ENCODE data around the gene ANGPTL4. TPM values are rescaled to one million over a fixed set of nuclear protein-coding genes. Genes with fewer than 3 reads are reported as not detected.
A peak's percentile ranks its signal among the peaks of the same experiment; 100 is the strongest.

The ANGPTL4 gene
- total and polyA plus RNA-seq, 2 of the 13 experiments (the other 11 are each of a cell fraction or from before 2014, with no cell fraction given) = 0.80 to 21.7 TPM

GRCh38 chr19:8387688-8388611 lies 24.0 kb downstream of the ANGPTL4 start (continued):
- TF ChIP-seq LCORL (IDR thresholded peaks at IDR 0.05) (no peak), LCORL (CRISPR knock-in tag; IDR thresholded peaks at IDR 0.05) (peak; percentile 74), ATF3 (CRISPR knock-in tag; IDR thresholded peaks at IDR 0.05) (peak; percentile 92), MNT (IDR thresholded peaks at IDR 0.05) (no peak; the same call in 1 of the 2 replicates), ADNP (CRISPR knock-in tag; IDR thresholded peaks at IDR 0.05) (peak; percentile 92), CEBPB (IDR thresholded peaks at IDR 0.05; ENCODE audit: borderline replicate concordance, low read depth, low read length) (peak; percentile 75), POGK (CRISPR knock-in tag; conservative IDR thresholded peaks at IDR 0.05) (peak; percentile 55; the same call in 1 of the 2 replicates), CAMTA2 (CRISPR knock-in tag; IDR thresholded peaks at IDR 0.05; ENCODE audit: borderline replicate concordance) (no peak), ZNF460 (CRISPR knock-in tag; IDR thresholded peaks at IDR 0.05; ENCODE audit: borderline replicate concordance) (no peak; the same call in 1 of the 2 replicates), RARA (CRISPR knock-in tag; IDR thresholded peaks at IDR 0.05) (peak; percentile 92), SIX4 (CRISPR knock-in tag; IDR thresholded peaks at IDR 0.05) (no peak), YY1 (IDR thresholded peaks at IDR 0.05; ENCODE audit: insufficient read depth, insufficient replicate concordance, low read depth, low read length) (no peak), RERE (CRISPR knock-in tag; IDR thresholded peaks at IDR 0.05; ENCODE audit: low read depth) (peak; percentile 87), MXI1 (IDR thresholded peaks at IDR 0.05; ENCODE audit: borderline replicate concordance, low read depth, low read length) (no peak; the same call in 2 of the 3 replicates)
